ENCODE measurements around the gene DRC7. TPM values are rescaled to one million over a fixed set of nuclear protein-coding genes. Genes with fewer than 3 reads are reported as not detected.

DRC7 gene
- total RNA-seq, 1 experiment from 2014 or later = not detected

DNA sequence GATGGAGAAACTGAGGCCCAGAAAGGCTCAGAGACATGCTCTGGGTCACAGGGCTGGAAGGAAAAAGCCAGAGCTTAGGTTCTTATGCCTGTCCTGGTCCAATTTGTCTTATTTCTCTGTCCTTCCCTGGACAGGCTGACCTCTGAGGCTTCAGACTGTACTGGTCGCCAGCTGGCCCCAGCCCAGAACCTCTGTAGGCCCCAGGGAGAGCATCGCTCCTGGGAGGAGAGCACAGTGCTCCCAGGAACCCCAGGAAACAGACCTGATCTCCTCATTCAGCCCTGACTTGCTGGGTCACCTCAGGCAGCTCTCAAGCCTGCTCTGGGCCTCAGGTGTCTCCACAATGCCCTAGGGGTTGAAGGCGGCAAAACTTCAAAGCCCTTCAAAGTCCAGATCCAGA lies 4.9 kb downstream of the DRC7 start:
- DNase-seq (ENCODE audit: low read depth in 1 of 2, low spot score in 2 of 2) = no peak
- Histone ChIP-seq H3K4me3 (no peak overlapping the region), H3K36me3 (no peaks in the 10 kb centered on the region), H3K4me1 (replicated peaks) (no peaks in the 10 kb centered on the region), H3K27me3 (replicated peaks) (no peaks in the 10 kb centered on the region), H3K9me3 (replicated peaks) (no peaks in the 10 kb centered on the region), H3K27ac (no peak overlapping the region)

- no peaks in the 10 kb centered on the region for H3K9me3 ChIP-seq (replicated peaks)
- H3K4me3 ChIP-seq = no peak overlapping the region
- no peaks in the 10 kb centered on the region for H3K4me1 ChIP-seq (replicated peaks)
- H3K27ac ChIP-seq = no peak overlapping the region
- no peaks in the 10 kb centered on the region for H3K27me3 ChIP-seq (replicated peaks)
- H3K36me3 ChIP-seq = no peaks in the 10 kb centered on the region
- DNase-seq (ENCODE audit: low read depth in 1 of 2, low spot score in 2 of 2) = no peak
Observed at GRCh38 chr16:57699899-57700298, 5.3 kb downstream of the DRC7 start.

- Histone ChIP-seq H3K27ac (no peak overlapping the region), H3K9me3 (replicated peaks) (no peaks in the 10 kb centered on the region), H3K4me1 (replicated peaks) (no peaks in the 10 kb centered on the region), H3K27me3 (replicated peaks) (no peaks in the 10 kb centered on the region), H3K36me3 (no peaks in the 10 kb centered on the region), H3K4me3 (no peak overlapping the region)
- no peak for DNase-seq (ENCODE audit: low read depth in 1 of 2, low spot score in 2 of 2)
Observed at GRCh38 chr16:57700781-57701551, 6.4 kb downstream of the DRC7 start.

DNA sequence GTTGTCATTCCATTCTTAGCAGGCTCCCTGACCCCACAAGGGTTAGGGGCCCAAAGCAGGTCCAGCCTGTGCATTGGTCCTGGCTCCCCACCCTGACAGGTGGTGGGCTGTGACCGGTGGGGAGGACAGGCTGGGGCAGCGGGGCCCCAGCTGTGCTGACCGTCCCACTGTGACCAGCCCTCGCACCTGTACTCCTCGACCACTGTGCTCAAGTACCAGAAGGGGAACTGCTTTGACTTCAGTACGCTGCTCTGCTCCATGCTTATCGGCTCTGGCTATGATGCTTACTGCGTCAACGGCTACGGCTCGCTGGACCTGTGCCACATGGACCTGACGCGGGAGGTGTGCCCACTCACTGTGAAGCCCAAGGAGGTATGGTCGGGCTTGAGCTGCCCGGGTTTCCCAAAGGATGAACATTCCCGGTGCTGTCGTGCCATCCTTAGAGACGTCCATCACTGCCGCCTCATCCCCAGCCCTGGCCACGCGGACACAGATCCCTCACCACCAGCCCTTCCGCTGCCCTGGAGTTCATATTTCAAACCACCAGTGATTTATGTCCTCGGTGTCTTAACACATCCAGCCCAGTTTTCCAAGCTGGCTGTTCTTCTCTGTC lies 7.3 kb downstream of the DRC7 start:
- no peak for DNase-seq (ENCODE audit: low read depth in 1 of 2, low spot score in 2 of 2)
- no peaks in the 10 kb centered on the region for H3K4me1 ChIP-seq (replicated peaks)
- no peaks in the 10 kb centered on the region for H3K36me3 ChIP-seq
- no peak overlapping the region for H3K4me3 ChIP-seq
- H3K27ac ChIP-seq = no peak overlapping the region
- no peaks in the 10 kb centered on the region for H3K9me3 ChIP-seq (replicated peaks)
- H3K27me3 ChIP-seq (replicated peaks) = no peaks in the 10 kb centered on the region

DNA sequence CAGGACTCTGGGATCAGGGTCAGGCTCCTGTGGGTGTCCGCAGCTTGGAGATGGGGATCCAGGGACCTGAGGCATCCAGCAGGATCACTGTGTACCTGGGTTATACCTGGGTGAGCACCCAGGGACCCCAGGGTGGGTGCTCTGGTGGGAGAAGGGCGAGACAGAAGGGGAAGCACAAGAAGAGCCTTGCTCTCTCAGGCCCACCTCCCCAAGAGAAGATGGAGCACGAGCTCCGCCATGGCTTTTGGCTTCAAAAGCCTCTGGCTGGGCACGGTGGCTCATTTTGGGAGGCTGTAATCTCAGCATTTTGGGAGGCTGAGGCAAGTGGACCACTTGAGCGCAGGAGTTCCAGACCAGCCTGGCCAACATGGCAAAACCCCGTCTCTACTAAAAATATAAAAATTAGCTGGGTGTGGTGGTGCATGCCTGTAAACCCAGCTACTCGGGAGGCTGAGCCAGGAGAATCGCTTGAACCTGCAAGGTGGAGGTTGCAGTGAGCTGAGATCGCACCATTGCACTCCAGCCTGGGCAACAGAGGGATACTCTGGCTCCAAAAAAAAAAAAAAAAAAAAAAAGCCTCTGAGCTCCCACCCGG lies 8.9 kb downstream of the DRC7 start:
- H3K9me3 ChIP-seq (replicated peaks) = no peaks in the 10 kb centered on the region
- no peaks in the 10 kb centered on the region for H3K27me3 ChIP-seq (replicated peaks)
- no peaks in the 10 kb centered on the region for H3K4me1 ChIP-seq (replicated peaks)
- no peak overlapping the region for H3K27ac ChIP-seq
- H3K4me3 ChIP-seq = no peak overlapping the region
- H3K36me3 ChIP-seq = no peaks in the 10 kb centered on the region
- no peak for DNase-seq (ENCODE audit: low read depth in 1 of 2, low spot score in 2 of 2)

DNA sequence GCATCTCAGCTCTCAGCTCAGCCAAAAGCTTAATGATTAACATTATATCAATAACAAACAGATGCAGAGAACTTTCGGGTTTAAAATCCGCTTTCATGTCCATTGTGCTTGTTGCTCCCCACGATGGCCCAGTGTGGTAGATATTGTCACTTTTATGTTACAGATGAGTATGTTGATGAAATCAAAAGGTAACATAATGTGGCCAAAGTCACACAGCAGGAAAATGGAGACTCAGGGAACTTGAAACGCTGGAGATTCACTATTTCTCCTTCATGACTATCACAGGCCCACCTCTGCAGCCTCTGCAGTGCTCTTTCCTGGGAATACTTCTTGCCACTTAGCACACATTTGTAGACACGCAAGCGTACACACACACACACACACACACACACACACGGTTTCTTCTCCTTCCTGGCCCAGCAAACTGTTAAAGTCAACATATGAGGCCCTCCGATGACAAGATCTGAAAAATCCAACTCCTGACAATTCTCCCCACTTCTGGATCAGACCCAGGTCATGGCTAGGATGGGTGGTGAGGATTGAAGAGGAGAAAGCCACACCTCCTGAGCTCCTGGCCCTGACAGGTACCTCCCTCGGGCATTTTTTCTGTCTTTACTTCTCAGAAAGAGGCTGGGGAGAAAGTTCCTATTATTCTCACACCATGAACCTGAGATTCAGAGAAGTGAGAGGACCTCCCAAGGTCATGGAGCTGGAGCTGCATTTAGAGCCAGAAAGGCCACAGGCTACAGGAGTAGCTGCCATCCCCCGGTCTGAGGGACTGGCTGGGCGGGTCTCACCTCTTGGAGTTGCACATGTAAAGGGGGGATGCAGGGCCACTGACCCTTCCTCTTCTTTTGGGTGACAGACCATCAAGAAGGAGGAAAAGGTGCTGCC lies 9.7 kb downstream of the DRC7 start:
- Histone ChIP-seq H3K27ac (no peak overlapping the region), H3K9me3 (replicated peaks) (no peaks in the 10 kb centered on the region), H3K4me1 (replicated peaks) (no peaks in the 10 kb centered on the region), H3K36me3 (no peaks in the 10 kb centered on the region), H3K27me3 (replicated peaks) (no peaks in the 10 kb centered on the region), H3K4me3 (no peak overlapping the region)
- no peak for DNase-seq (ENCODE audit: low read depth in 1 of 2, low spot score in 2 of 2)

GRCh38 chr16:57704905-57705852 lies 10.6 kb downstream of the DRC7 start:
- peaks cover 1% of the 10 kb centered on the region; the same call in 1 of the 2 replicates for H3K27me3 ChIP-seq (replicated peaks)
- H3K4me3 ChIP-seq = no peak overlapping the region
- H3K27ac ChIP-seq = no peak overlapping the region
- H3K36me3 ChIP-seq = no peaks in the 10 kb centered on the region
- no peaks in the 10 kb centered on the region for H3K4me1 ChIP-seq (replicated peaks)
- no peaks in the 10 kb centered on the region for H3K9me3 ChIP-seq (replicated peaks)
- no peak for DNase-seq (ENCODE audit: low read depth in 1 of 2, low spot score in 2 of 2)

DNA sequence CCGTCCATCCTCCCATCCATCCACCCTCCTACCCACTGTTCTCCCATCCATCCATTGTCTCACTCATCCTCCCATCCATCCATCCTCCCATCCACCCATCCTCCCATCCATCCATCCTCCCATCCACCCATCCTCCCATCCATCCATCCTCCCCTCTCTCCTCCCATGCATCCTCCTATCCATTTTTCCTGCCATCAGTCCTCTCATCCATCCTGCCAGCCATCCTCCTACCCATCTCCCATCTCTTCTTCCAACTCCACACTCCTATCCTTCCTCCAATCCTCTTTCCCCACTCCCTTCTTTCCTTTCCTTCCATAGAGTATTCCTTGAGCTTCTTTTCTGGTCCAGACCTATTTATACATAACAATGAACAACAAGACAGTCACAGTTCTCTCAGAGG lies 12.1 kb downstream of the DRC7 start:
- Histone ChIP-seq H3K9me3 (replicated peaks) (no peaks in the 10 kb centered on the region), H3K27ac (no peak overlapping the region), H3K4me3 (no peak overlapping the region), H3K36me3 (no peaks in the 10 kb centered on the region), H3K4me1 (replicated peaks) (no peaks in the 10 kb centered on the region), H3K27me3 (replicated peaks) (peaks cover 3% of the 10 kb centered on the region; the same call in 1 of the 2 replicates)
- no peak for DNase-seq (ENCODE audit: low read depth in 1 of 2, low spot score in 2 of 2)

GRCh38 chr16:57707331-57707730 lies 12.7 kb downstream of the DRC7 start:
- Histone ChIP-seq H3K27me3 (replicated peaks) (peaks cover 3% of the 10 kb centered on the region; the same call in 1 of the 2 replicates), H3K36me3 (no peaks in the 10 kb centered on the region), H3K4me1 (replicated peaks) (no peaks in the 10 kb centered on the region), H3K27ac (no peak overlapping the region), H3K9me3 (replicated peaks) (no peaks in the 10 kb centered on the region), H3K4me3 (no peak overlapping the region)
- DNase-seq (ENCODE audit: low read depth in 1 of 2, low spot score in 2 of 2) = no peak

DNA sequence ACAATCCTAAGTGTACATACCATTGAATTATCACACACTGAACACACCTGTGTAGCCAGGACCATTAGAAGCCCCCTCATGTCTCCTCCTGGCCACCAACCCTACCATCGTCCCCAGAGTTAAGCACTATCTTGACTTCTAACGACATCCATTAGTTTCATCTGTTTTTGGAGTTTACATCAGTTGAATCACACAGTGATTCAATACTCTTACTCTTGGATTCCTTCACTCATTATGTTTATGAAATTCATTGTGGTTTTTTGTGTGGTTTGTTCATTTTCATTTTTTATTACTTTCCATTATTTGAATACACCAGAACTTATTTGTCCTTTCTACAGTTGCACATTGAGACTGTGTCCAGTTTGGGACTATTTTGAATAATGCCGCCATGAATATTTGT lies 13.6 kb downstream of the DRC7 start:
- Histone ChIP-seq H3K9me3 (replicated peaks) (no peaks in the 10 kb centered on the region), H3K4me3 (no peak overlapping the region), H3K27ac (no peak overlapping the region), H3K36me3 (no peaks in the 10 kb centered on the region), H3K27me3 (replicated peaks) (peaks cover 3% of the 10 kb centered on the region; the same call in 1 of the 2 replicates), H3K4me1 (replicated peaks) (no peaks in the 10 kb centered on the region)
- DNase-seq (ENCODE audit: low read depth in 1 of 2, low spot score in 2 of 2) = no peak

DNA sequence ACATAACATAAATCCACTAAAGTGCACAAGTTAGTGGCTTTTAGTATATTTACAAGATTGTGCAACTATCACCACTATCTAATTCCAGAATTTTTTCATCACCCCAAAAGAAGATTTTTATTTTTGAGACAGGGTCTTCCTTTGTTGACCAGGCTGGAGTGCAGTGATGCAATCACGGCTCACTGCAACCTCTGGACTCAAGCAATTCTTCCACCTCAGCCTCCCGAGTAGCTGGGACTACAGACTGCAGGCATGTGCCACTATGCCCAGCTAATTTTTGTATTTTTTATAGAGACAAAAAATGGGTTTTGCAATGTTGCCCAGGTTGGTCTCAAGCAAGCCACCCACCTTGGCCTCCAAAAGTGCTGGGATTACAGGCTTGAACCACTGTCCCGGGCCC lies 15.1 kb downstream of the DRC7 start:
- Histone ChIP-seq H3K9me3 (replicated peaks) (no peaks in the 10 kb centered on the region), H3K27me3 (replicated peaks) (peaks cover 3% of the 10 kb centered on the region; the same call in 1 of the 2 replicates), H3K36me3 (no peaks in the 10 kb centered on the region), H3K27ac (no peak overlapping the region), H3K4me3 (no peak overlapping the region), H3K4me1 (replicated peaks) (no peaks in the 10 kb centered on the region)
- no peak for DNase-seq (ENCODE audit: low read depth in 1 of 2, low spot score in 2 of 2)

GRCh38 chr16:57711346-57711745 lies 16.7 kb downstream of the DRC7 start:
- no peak overlapping the region for H3K27ac ChIP-seq
- no peaks in the 10 kb centered on the region for H3K4me1 ChIP-seq (replicated peaks)
- H3K27me3 ChIP-seq (replicated peaks) = peaks cover 9% of the 10 kb centered on the region
- no peak for DNase-seq (ENCODE audit: low read depth in 1 of 2, low spot score in 2 of 2)
- no peaks in the 10 kb centered on the region for H3K9me3 ChIP-seq (replicated peaks)
- H3K4me3 ChIP-seq = no peak overlapping the region
- no peaks in the 10 kb centered on the region for H3K36me3 ChIP-seq

DNA sequence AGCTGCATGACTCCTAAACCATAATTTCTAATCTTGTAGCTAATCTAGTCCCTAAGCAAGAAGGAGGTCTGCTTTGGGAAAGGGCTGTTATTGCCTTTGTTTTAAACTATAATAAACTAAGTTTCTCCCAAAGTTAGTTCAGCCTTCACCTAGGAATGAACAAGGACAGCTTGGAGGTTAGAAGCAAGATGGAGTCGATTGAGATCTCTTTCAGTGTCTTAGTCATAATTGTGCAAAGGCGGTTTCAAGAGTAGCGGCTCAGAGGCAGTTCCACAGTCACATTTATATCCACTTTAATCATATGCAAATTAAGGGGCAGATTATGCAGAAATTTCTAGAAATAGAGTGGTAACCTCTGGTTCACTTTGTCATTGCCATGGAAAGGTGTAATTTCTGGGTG lies 17.4 kb downstream of the DRC7 start:
- DNase-seq (ENCODE audit: low read depth in 1 of 2, low spot score in 2 of 2) = no peak
- no peak overlapping the region for H3K4me3 ChIP-seq
- H3K27me3 ChIP-seq (replicated peaks) = peaks cover 9% of the 10 kb centered on the region
- H3K36me3 ChIP-seq = no peaks in the 10 kb centered on the region
- H3K9me3 ChIP-seq (replicated peaks) = no peaks in the 10 kb centered on the region
- no peaks in the 10 kb centered on the region for H3K4me1 ChIP-seq (replicated peaks)
- H3K27ac ChIP-seq = no peak overlapping the region

Measured in SJSA1 (cell line).